ENCODE measurements around the gene MYF6. TPM values are rescaled to one million over a fixed set of nuclear protein-coding genes. Genes with fewer than 3 reads are reported as not detected.

Gene MYF6
- total RNA-seq, 2 donors from 2014 or later: 2.5 TPM; not detected in 1

DNA sequence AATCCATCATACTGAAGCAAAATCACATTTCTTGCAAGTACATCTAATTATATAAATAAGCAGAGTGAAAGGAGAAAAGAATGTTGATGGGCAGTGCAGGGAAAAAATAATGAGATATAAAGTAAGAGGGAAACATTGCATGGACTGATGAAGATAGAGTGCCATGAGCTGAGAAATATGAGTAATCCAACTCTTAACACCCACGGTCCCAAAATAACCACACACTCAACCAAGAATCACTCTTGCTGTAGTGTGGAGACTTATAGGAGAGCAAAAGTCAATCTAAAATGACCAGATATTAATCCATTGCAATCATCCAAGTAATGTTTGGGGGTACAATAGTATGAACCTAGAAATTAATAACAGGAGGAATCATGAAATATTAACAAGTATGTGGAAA is 49.4 kb downstream of the MYF6 start:
- Histone ChIP-seq H3K9me3 (no peaks in the 10 kb centered on the region), H3K27me3 (replicated peaks; ENCODE audit: insufficient read depth) (no peaks in the 10 kb centered on the region), H3K36me3 (no peaks in the 10 kb centered on the region), H3K27ac (no peak overlapping the region), H3K4me3 (no peak overlapping the region), H3K4me1 (replicated peaks) (no peaks in the 10 kb centered on the region)
- intact Hi-C loops (cut with DNase I): no loop called here
- WGBS: 88% methylated on average over 1 of the region's 1 CpG
- DNase-seq (ENCODE audit: low spot score): no peak
- TF ChIP-seq POLR2AphosphoS5 (IDR thresholded peaks at IDR 0.05) (no peak), POLR2A (IDR thresholded peaks at IDR 0.05) (no peak)
- TF ChIP-seq, protein P1, sequence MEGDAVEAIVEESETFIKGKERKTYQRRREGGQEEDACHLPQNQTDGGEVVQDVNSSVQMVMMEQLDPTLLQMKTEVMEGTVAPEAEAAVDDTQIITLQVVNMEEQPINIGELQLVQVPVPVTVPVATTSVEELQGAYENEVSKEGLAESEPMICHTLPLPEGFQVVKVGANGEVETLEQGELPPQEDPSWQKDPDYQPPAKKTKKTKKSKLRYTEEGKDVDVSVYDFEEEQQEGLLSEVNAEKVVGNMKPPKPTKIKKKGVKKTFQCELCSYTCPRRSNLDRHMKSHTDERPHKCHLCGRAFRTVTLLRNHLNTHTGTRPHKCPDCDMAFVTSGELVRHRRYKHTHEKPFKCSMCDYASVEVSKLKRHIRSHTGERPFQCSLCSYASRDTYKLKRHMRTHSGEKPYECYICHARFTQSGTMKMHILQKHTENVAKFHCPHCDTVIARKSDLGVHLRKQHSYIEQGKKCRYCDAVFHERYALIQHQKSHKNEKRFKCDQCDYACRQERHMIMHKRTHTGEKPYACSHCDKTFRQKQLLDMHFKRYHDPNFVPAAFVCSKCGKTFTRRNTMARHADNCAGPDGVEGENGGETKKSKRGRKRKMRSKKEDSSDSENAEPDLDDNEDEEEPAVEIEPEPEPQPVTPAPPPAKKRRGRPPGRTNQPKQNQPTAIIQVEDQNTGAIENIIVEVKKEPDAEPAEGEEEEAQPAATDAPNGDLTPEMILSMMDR (IDR thresholded peaks at IDR 0.05): no peak

Other genes with a start within 250 kb of the MYF6 start
- gene MYF5, start 9.3 kb downstream of the MYF6 start, total RNA-seq: 1 to 10 TPM in 1 of 2 donors, not detected in 1; 4.1 TPM
- gene LIN7A, start 230.3 kb downstream of the MYF6 start, total RNA-seq: 1 to 10 TPM; 2.2 to 5.4 TPM

All from prostate gland (tissue), 2 donors.